ENCODE measurements around the gene MLLT1. TPM values are rescaled to one million over a fixed set of nuclear protein-coding genes. Genes with fewer than 3 reads are reported as not detected.

The MLLT1 gene
- total RNA-seq, 1 donor from 2014 or later = 61.9 TPM

GRCh38 chr19:6214881-6215541, 64.8 kb downstream of the MLLT1 start:
- no peak for TF ChIP-seq CTCF (IDR thresholded peaks at IDR 0.05)

GRCh38 chr19:6213696-6214641, 65.8 kb downstream of the MLLT1 start:
- no peak overlapping the region for H3K27ac ChIP-seq
- no peaks in the 10 kb centered on the region for H3K27me3 ChIP-seq (ENCODE audit: low read depth)
- no peak for ATAC-seq
- intact Hi-C loops (cut with DNase I) = loop anchor here (10.0 kb wide), 1 partner anchor 81 kb away; no protein-coding TSS in a partner anchor
- H3K4me1 ChIP-seq = peaks cover 20% of the 10 kb centered on the region
- no peaks in the 10 kb centered on the region for H3K9me3 ChIP-seq
- no peak overlapping the region for H3K4me3 ChIP-seq
- DNase-seq = peak; percentile 30
- TF ChIP-seq CTCF (IDR thresholded peaks at IDR 0.05) = no peak
- H3K36me3 ChIP-seq = peaks cover 50% of the 10 kb centered on the region

More at GRCh38 chr19:6214881-6215541, 64.8 kb downstream of the MLLT1 start:
- Histone ChIP-seq H3K27ac (no peak overlapping the region), H3K36me3 (peaks cover 52% of the 10 kb centered on the region), H3K9me3 (no peaks in the 10 kb centered on the region), H3K27me3 (ENCODE audit: low read depth) (no peaks in the 10 kb centered on the region), H3K4me1 (peaks cover 31% of the 10 kb centered on the region), H3K4me3 (no peak overlapping the region)
- DNase-seq (peak; percentile 45), ATAC-seq (no peak)
- intact Hi-C loops (cut with DNase I) = loop anchor here (10.0 kb wide), 1 partner anchor 80 kb away; no protein-coding TSS in a partner anchor

GRCh38 chr19:6213266-6213595, 66.5 kb downstream of the MLLT1 start:
- TF ChIP-seq CTCF (IDR thresholded peaks at IDR 0.05) = no peak
- Histone ChIP-seq H3K27ac (no peak overlapping the region), H3K9me3 (no peaks in the 10 kb centered on the region), H3K36me3 (peaks cover 50% of the 10 kb centered on the region), H3K4me1 (peaks cover 13% of the 10 kb centered on the region), H3K27me3 (ENCODE audit: low read depth) (no peaks in the 10 kb centered on the region), H3K4me3 (no peak overlapping the region)
- no peak for ATAC-seq
- intact Hi-C loops (cut with DNase I) = loop anchor here (10.0 kb wide), 1 partner anchor 82 kb away; no protein-coding TSS in a partner anchor
- peak; percentile 42 for DNase-seq

GRCh38 chr19:6212403-6213265, 67.1 kb downstream of the MLLT1 start:
- intact Hi-C loops (cut with DNase I) = loop anchor here (10.0 kb wide), 1 partner anchor 82 kb away; no protein-coding TSS in a partner anchor
- H3K27ac ChIP-seq = no peak overlapping the region
- no peaks in the 10 kb centered on the region for H3K27me3 ChIP-seq (ENCODE audit: low read depth)
- H3K9me3 ChIP-seq = no peaks in the 10 kb centered on the region
- no peak for ATAC-seq
- DNase-seq = peak; percentile 34
- no peak overlapping the region for H3K4me3 ChIP-seq
- peaks cover 7% of the 10 kb centered on the region for H3K4me1 ChIP-seq
- H3K36me3 ChIP-seq = peaks cover 50% of the 10 kb centered on the region
- no peak for TF ChIP-seq CTCF (IDR thresholded peaks at IDR 0.05)

All from lower lobe of right lung (tissue), 2 donors.